KMS-11 (cell line): ENCODE measurements around the gene UBA52.

ENCODE experiments used
- H2AFZ ChIP-seq: fragments of 200-600 bp; sonication (generic); 2 replicates; pipeline ENCODE4 v1.6.1; 2016; ENCODE audit warnings: antibody characterized with exemption, mixed run types, low read depth
- H3K27ac ChIP-seq: fragments of 200-600 bp; sonication (generic); 2 replicates; pipeline ENCODE4 v1.6.1; 2016; ENCODE audit warnings: mild to moderate bottlenecking, mixed run types
- H3K27me3 ChIP-seq: fragments of 200-600 bp; sonication (generic); 2 replicates; pipeline ENCODE4 v1.6.1; 2017; ENCODE audit warnings: mild to moderate bottlenecking, low read depth, mixed run types, moderate library complexity; ENCODE audit not compliant: insufficient read depth
- H3K36me3 ChIP-seq: fragments of 200-600 bp; sonication (generic); 2 replicates; pipeline ENCODE4 v1.6.1; 2017; ENCODE audit warnings: mild to moderate bottlenecking, mixed run types; ENCODE audit not compliant: insufficient read depth
- H3K4me1 ChIP-seq: fragments of 200-600 bp; sonication (generic); 2 replicates; pipeline ENCODE4 v1.6.1; 2016; ENCODE audit warnings: mild to moderate bottlenecking, low read depth, mixed run types; ENCODE audit not compliant: poor library complexity, severe bottlenecking
- H3K4me2 ChIP-seq: fragments of 200-600 bp; sonication (generic); 2 replicates; pipeline ENCODE4 v1.7.0; 2016; ENCODE audit warnings: mild to moderate bottlenecking, mixed run types
- H3K4me3 ChIP-seq: fragments of 200-600 bp; sonication (generic); IDR thresholded peaks from 2 replicates; pipeline ENCODE4 v1.6.1; 2017; ENCODE audit warnings: low read depth, low read length, mixed read lengths; ENCODE audit not compliant: insufficient read depth
- H3K79me2 ChIP-seq: fragments of 200-600 bp; sonication (generic); 2 replicates; pipeline ENCODE4 v1.6.1; 2016; ENCODE audit warnings: low read depth, mixed run types; ENCODE audit not compliant: insufficient read depth
- H3K9ac ChIP-seq: fragments of 200-600 bp; sonication (generic); 2 replicates; pipeline ENCODE4 v1.6.1; 2016; ENCODE audit warnings: mild to moderate bottlenecking, mixed run types
- H4K20me1 ChIP-seq: fragments of 200-600 bp; sonication (generic); 2 replicates; pipeline ENCODE4 v1.6.1; 2016; ENCODE audit warnings: mild to moderate bottlenecking, mixed run types; ENCODE audit not compliant: insufficient read depth
- CTCF ChIP-seq: fragments of 200-600 bp; sonication (generic); conservative IDR thresholded peaks from 2 replicates; pipeline ENCODE4 v1.6.1; 2017; ENCODE audit warnings: low read depth, mild to moderate bottlenecking, antibody characterized with exemption, low read length, moderate library complexity, mixed read lengths

Gene UBA52

DNA sequence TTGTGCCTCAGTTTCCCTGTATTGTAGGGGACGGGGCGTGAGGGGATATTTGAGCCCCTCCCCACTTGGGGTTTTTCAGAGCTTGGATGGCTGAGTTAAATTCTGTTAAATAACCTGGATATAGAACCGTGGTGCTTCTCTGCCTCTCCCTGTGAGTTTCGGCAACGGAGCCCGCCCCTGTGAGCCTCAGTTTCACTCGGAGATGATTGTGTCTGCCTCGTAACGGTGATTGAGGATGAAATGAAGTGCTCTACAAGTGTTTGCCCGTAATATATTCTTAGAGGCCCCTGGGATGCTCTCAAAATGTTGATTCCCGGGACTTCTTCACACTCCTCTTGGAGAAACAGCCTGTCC, 13.5 kb upstream of the UBA52 start:
- no peaks in the 10 kb centered on the region for H3K27me3 ChIP-seq
- H3K79me2 ChIP-seq, result peaks cover 19% of the 10 kb centered on the region
- TF ChIP-seq CTCF, result no peak
- H3K27ac ChIP-seq, result peak overlapping the region; percentile 36
- H4K20me1 ChIP-seq, result no peaks in the 10 kb centered on the region
- H2AFZ ChIP-seq, result 0 out of 2 replicates have a peak overlapping the region, but pooled peaks have one; percentile 64
- peaks cover 12% of the 10 kb centered on the region for H3K4me1 ChIP-seq
- peak overlapping the region; percentile 66 for H3K9ac ChIP-seq
- no peak overlapping the region for H3K4me3 ChIP-seq
- H3K4me2 ChIP-seq, result peak overlapping the region; percentile 63
- no peaks in the 10 kb centered on the region for H3K36me3 ChIP-seq

DNA sequence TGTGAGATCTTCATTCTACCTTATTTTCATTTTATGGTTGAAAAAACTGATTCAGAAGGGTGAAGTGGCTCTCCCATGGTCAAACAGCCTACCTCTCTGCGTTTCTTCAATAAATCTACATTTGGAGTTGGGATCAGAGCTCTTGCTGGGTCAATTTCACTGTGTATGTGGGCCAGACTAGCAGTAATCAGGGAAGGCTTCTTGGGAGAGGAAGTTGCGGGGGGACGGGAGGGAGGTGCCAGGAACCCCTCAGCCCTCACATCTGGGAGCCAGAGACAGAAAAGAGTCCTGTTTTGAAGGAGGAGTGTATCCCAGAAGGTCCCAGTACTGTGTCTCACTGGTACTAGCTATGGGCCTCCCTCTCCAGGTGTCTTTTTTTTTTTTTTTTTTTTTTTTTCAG, 13.1 kb upstream of the UBA52 start:
- H2AFZ ChIP-seq, result no peak overlapping the region
- no peaks in the 10 kb centered on the region for H3K36me3 ChIP-seq
- peak overlapping the region; percentile 36; the same call in 1 of the 2 replicates for H3K27ac ChIP-seq
- H4K20me1 ChIP-seq, result no peaks in the 10 kb centered on the region
- H3K79me2 ChIP-seq, result peaks cover 19% of the 10 kb centered on the region
- peak overlapping the region; percentile 66; the same call in 1 of the 2 replicates for H3K9ac ChIP-seq
- H3K4me2 ChIP-seq, result peak overlapping the region; percentile 63
- peaks cover 12% of the 10 kb centered on the region for H3K4me1 ChIP-seq
- TF ChIP-seq CTCF, result no peak
- H3K4me3 ChIP-seq, result no peak overlapping the region
- H3K27me3 ChIP-seq, result no peaks in the 10 kb centered on the region

DNA sequence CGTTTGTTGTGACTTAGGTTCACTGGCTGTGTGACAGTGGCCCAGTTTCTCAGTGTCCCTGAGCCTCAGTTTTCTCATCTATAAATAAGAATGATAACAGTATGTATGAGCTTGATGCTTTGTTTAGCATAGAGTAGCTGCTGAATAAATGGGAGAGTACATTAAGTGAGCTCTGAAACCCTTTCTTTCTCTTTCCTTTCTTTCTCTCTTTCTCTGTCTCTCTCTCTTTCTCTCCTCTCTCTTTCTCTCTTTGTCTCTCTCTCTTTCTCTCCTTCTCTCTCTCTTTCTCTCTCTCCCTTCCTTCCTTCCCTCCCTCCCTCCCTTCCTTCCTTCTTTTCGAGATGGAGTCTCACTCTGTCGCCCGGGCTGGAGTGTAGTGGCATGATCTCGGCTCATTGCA, 12.0 kb upstream of the UBA52 start:
- H3K4me3 ChIP-seq, result no peak overlapping the region
- no peaks in the 10 kb centered on the region for H3K36me3 ChIP-seq
- H3K9ac ChIP-seq, result no peak overlapping the region
- H3K79me2 ChIP-seq, result peaks cover 19% of the 10 kb centered on the region
- no peak for TF ChIP-seq CTCF
- no peak overlapping the region for H2AFZ ChIP-seq
- H4K20me1 ChIP-seq, result no peaks in the 10 kb centered on the region
- no peaks in the 10 kb centered on the region for H3K27me3 ChIP-seq
- H3K4me1 ChIP-seq, result peaks cover 12% of the 10 kb centered on the region
- H3K4me2 ChIP-seq, result peak overlapping the region; percentile 29; the same call in 1 of the 2 replicates
- no peak overlapping the region for H3K27ac ChIP-seq

DNA sequence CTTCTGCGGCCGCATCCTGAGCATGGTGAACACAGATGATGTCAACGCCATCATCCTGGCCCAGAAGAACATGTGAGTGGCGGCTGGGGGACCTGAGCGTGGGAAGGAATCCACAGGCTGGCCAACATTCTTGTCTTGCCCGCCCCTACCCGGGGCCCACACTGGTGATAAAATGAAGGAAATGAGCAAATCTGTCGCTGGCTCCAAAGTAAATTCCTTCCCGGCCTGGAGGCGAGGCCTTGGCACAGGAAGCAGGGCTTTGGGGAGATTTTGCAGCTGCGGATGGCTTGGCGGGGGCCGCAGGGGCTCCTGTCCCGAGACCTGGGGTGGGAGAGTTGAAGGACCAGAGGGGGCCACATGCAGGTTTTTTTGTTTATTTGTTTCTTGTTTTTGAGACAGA, 9.6 kb upstream of the UBA52 start:
- Histone ChIP-seq H3K4me3 (no peak overlapping the region), H3K36me3 (no peaks in the 10 kb centered on the region; the same call in 1 of the 2 replicates), H3K4me2 (no peak overlapping the region), H3K27ac (no peak overlapping the region), H3K4me1 (peaks cover 12% of the 10 kb centered on the region), H2AFZ (no peak overlapping the region), H3K27me3 (no peaks in the 10 kb centered on the region), H4K20me1 (no peaks in the 10 kb centered on the region), H3K9ac (no peak overlapping the region), H3K79me2 (peaks cover 19% of the 10 kb centered on the region)
- TF ChIP-seq CTCF, result no peak
